ENCODE data around the gene TRABD.

TRABD gene

DNA sequence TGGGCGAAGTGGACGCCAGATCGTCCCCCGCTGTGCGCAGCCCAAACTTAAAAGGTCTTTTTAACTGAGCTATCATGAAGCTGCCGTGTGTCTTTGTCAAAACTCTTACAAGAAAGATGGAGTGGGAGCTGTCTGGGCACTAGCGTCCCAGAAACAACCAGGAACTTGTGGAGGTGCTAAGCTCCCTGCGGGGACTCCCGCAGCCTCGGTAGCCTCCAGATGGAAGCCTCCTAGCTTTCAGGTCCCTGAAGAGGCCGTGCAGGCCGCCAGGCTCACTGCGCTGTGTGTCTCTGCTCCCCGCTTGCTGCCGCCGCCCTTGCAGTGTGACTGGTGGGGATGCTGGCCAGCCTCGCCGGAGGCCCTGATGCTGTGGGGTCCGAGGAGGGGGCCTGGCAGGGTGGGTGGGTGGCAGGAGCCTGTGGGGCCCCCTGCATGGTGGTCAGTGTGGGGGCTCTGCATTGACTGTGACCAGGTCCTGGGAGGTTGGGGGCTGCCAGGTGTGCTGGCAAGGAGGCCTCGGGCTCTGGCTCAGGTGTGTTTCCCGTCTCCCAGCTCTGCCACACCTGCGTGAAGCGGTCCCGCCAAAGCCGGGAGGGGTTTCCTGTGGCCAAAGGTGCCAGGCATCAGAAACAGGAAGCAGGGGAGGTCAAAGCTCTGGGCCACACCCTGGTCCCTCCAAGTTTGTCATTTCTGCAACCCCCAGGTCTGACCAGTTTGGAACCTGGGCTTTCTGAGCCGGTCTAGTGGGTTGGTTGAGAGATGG lies 1.2 kb downstream of the TRABD start:
- Histone ChIP-seq H3K4me3 (peak overlapping the region; percentile 79 to 91 (median 88)), H3K27ac (peak overlapping the region; percentile 73 to 99 (median 94)), H3K4me1 (peaks cover 70 to 87% (median 75%) of the 10 kb centered on the region in 10 experiments)

DNA sequence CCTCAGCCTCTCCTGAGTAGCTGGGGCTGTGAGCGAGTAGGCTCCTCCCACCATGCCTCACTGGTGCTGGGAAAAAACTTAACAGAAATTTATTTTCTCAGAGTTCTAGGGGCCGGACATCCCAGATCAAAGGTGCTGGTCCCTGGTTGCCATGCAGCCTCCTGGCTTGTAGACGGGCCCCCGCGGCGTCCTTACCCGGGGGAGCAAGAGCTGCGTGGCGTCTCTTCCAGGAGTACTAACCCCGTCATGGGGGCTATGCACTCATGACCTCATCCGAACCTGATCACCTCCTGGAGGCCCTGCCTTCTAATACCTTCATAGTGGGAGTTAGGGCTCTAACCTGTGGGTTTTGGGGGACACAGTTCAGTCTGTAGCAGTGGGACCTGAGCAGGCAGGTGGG lies 2.6 kb downstream of the TRABD start:
- Histone ChIP-seq H3K27ac (peak overlapping the region in 9 of 11 experiments; percentile 75 to 99 (median 96); a peak in 17 of 22 replicates), H3K4me3 (peak overlapping the region in 8 of 10 experiments; percentile 5 to 65 (median 50); a peak in 10 of 20 replicates), H3K4me2 (peak overlapping the region; percentile 86 to 100 (median 98)), H3K27me3 (peaks cover 11 to 33% (median 20%) of the 10 kb centered on the region in 11 experiments), H3K36me3 (peaks cover 0 to 10% (median 3%) of the 10 kb centered on the region in 11 experiments; a peak in 14 of 22 replicates), H3K9ac (peak overlapping the region; percentile 70 to 99 (median 91); a peak in 19 of 22 replicates), H3K9me3 (replicated peaks in 1 of 11) (no peaks in the 10 kb centered on the region), H4K20me1 (peaks cover 7 to 69% (median 54%) of the 10 kb centered on the region in 11 experiments; a peak in 21 of 22 replicates), H3K4me1 (peaks cover 84 to 91% (median 87%) of the 10 kb centered on the region in 10 experiments)
- no peak for TF ChIP-seq Cebpa-rat (IDR thresholded peaks at IDR 0.05)

More for the DNA sequence above, 1.2 kb downstream of the TRABD start:
- H3K9ac ChIP-seq: peak overlapping the region; percentile 85 to 99 (median 96)
- H3K9me3 ChIP-seq (replicated peaks in 1 of 11): no peaks in the 10 kb centered on the region
- no peak for TF ChIP-seq Cebpa-rat (IDR thresholded peaks at IDR 0.05)
- H3K27me3 ChIP-seq: peaks cover 6 to 27% (median 20%) of the 10 kb centered on the region in 11 experiments; a peak in 21 of 22 replicates
- H3K36me3 ChIP-seq: 0 out of 22 replicates have a peak, but pooled peaks cover 0 to 4% (median 0%) of the 10 kb centered on the region in 11 experiments
- peak overlapping the region; percentile 86 to 100 (median 98) for H3K4me2 ChIP-seq
- H4K20me1 ChIP-seq: peaks cover 0 to 57% (median 52%) of the 10 kb centered on the region in 11 experiments; a peak in 21 of 22 replicates

DNA sequence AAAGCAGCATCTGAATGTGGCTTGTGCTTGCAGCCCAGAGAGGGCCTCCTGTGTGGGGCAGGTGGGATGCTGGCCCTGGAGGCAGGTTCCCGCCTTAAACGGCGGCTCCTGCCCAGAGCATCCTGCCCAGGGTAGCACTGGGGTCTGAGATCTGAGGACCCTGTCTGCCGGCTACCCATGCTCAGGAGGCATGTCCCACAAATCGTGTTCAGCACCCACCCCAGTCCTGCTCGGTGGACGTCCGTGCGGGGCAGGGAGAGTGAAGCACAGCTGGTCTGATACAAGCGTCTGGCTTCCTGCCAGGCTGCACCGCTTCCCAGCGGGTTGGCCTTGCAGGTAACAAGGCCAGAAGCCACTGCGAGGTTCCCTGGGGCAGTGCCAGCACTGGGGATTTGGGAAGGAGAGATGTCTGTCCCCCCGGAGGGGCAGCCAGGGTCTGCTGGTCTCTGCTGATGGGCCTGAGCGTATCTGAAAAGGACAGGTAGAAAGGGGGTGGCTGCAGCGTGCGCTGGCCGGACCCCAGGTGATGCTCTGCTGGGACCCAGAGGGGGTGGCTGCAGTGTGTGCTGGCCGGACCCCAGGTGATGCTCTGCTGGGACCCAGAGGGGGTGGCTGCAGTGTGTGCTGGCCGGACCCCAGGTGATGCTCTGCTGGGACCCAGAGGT lies 3.6 kb downstream of the TRABD start:
- Histone ChIP-seq H3K4me1 (peaks cover 87 to 92% (median 89%) of the 10 kb centered on the region in 10 experiments), H4K20me1 (peaks cover 16 to 79% (median 59%) of the 10 kb centered on the region in 11 experiments; a peak in 21 of 22 replicates), H3K27ac (peak overlapping the region; percentile 75 to 99 (median 95); a peak in 20 of 22 replicates), H3K4me3 (peak overlapping the region in 9 of 10 experiments; percentile 41 to 65 (median 51); a peak in 18 of 20 replicates), H3K9me3 (replicated peaks in 1 of 11) (no peaks in the 10 kb centered on the region), H3K27me3 (peaks cover 11 to 36% (median 12%) of the 10 kb centered on the region in 11 experiments), H3K9ac (peak overlapping the region; percentile 70 to 99 (median 91); a peak in 20 of 22 replicates), H3K36me3 (peaks cover 4 to 20% (median 13%) of the 10 kb centered on the region in 11 experiments; a peak in 20 of 22 replicates), H3K4me2 (peak overlapping the region; percentile 86 to 100 (median 98))
- TF ChIP-seq Cebpa-rat (IDR thresholded peaks at IDR 0.05): no peak

DNA sequence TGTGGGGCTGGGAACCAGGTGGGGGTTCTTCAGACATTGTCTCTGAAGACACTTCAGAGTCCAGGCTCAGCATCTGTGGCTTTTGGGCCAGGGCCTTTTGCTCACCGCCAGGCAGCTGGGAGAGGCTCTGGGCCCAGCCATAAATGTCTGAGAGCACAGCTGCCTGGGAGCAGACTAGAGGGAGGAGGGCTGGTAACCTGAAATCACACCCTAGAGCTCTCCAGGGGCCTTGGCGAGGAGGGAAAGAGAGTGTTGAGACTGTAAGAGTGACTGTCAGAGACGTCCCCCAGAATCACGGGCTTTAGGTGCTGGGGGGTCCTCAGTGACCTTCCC lies 4.1 kb downstream of the TRABD start:
- peak overlapping the region; percentile 75 to 99 (median 95) for H3K27ac ChIP-seq
- H3K9ac ChIP-seq: peak overlapping the region; percentile 70 to 99 (median 91)
- peaks cover 6 to 36% (median 7%) of the 10 kb centered on the region in 11 experiments for H3K27me3 ChIP-seq
- H3K4me2 ChIP-seq: peak overlapping the region; percentile 86 to 100 (median 98)
- peak overlapping the region; percentile 40 to 65 (median 50) for H3K4me3 ChIP-seq
- TF ChIP-seq Cebpa-rat (IDR thresholded peaks at IDR 0.05): no peak
- peaks cover 21 to 84% (median 64%) of the 10 kb centered on the region in 11 experiments; a peak in 21 of 22 replicates for H4K20me1 ChIP-seq
- H3K36me3 ChIP-seq: peaks cover 9 to 25% (median 17%) of the 10 kb centered on the region in 11 experiments; a peak in 20 of 22 replicates
- H3K9me3 ChIP-seq (replicated peaks in 1 of 11): no peaks in the 10 kb centered on the region
- peaks cover 87 to 92% (median 89%) of the 10 kb centered on the region in 10 experiments for H3K4me1 ChIP-seq

DNA sequence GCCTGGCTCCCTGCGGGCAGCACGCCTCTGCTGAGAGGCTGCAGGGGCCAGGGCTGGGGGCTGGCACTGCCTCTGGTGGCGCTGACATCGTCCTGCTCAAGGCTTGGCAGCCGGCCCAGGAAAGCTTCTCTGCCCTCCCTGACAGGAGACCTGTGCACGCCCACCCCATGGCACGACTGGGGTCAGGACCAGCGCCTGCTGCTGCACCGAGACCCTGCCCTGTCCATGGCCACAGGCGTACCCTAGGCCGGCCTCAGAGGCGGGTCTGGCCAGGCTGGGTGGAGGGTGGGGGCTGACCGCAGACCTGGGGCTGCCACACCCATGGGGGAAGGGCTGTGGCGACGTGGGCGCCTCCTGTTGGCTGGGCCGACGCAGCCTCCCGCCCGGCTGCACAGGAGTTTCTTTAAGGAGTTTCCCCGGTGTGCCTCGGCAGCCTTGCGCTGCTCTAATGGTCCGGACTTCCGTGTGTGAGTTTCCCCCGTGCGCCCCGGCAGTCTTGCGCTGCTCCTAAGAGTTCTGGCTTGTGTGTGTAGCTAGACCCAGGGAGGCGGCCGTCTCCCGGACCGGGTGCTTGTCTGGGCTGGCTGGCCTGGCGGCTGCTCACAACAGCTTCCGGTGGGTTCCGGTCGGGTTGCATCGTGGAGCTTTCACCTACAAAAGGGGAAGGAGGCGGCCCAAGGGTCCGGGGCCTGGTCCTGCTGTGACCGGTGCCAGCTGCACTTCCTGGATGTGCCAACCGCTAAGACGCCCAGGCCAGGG lies 4.6 kb downstream of the TRABD start:
- Histone ChIP-seq H3K27ac (peak overlapping the region; percentile 75 to 99 (median 95)), H3K4me3 (peak overlapping the region; percentile 40 to 65 (median 50); a peak in 19 of 20 replicates), H3K9me3 (replicated peaks in 1 of 11) (no peaks in the 10 kb centered on the region), H3K27me3 (peaks cover under 1 to 33% (median 1%) of the 10 kb centered on the region in 11 experiments; a peak in 16 of 22 replicates), H3K4me2 (peak overlapping the region; percentile 86 to 100 (median 98)), H3K9ac (peak overlapping the region; percentile 70 to 99 (median 91)), H4K20me1 (peaks cover 26 to 89% (median 69%) of the 10 kb centered on the region in 11 experiments; a peak in 21 of 22 replicates), H3K4me1 (peaks cover 87 to 92% (median 89%) of the 10 kb centered on the region in 10 experiments), H3K36me3 (peaks cover 11 to 27% (median 20%) of the 10 kb centered on the region in 11 experiments; a peak in 20 of 22 replicates)
- peak in 7 of 11 experiments; percentile 10 to 68 (median 45); a peak in 7 of 22 replicates for TF ChIP-seq Cebpa-rat (IDR thresholded peaks at IDR 0.05)

DNA sequence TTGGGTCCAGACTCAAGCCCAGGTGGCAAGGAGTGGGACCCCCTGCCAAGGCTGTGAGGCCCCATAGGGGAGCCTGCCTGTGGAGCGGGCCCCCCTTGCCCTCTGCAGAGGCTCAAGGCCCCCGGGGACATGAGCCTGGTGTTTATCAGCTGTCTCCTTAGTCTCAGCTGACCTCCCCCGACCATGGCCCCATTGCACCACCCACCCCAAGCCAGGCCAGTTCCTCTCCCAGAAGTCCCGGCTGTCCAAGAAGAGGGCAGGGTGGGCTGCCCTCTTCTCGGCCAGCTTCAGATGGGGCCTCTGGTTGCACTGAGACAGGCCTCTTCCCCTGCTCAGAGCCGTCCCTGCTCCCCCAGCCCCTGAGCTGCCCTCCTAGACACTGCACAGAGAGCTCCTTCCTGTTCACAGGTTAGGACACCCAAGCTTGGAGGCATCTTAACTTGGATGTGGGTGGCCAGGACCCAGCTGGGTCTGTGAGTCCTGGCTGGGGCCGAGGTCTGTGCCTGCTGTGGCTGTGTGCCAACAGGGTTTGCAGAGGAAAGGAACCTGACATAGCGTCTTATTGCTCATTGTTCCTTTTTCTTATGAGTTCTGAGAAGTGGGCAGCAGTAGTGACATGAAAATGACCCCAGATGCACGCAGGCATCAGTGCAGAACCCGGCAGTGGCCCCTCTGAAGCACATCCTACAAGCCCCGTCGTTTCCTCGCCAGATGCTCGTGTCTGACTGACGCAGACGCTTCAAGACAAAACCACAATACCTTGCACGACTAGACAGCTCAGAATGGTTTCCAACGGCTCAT lies 5.4 kb downstream of the TRABD start:
- Histone ChIP-seq H3K4me1 (peaks cover 92 to 98% (median 96%) of the 10 kb centered on the region in 10 experiments), H4K20me1 (peaks cover 28 to 97% (median 77%) of the 10 kb centered on the region in 11 experiments; a peak in 21 of 22 replicates), H3K9ac (peak overlapping the region; percentile 70 to 99 (median 91)), H3K9me3 (replicated peaks in 1 of 11) (no peaks in the 10 kb centered on the region), H3K4me3 (peak overlapping the region; percentile 40 to 65 (median 50); a peak in 19 of 20 replicates), H3K36me3 (peaks cover 17 to 35% (median 25%) of the 10 kb centered on the region in 11 experiments; a peak in 21 of 22 replicates), H3K27me3 (peaks cover 0 to 37% (median 0%) of the 10 kb centered on the region in 11 experiments; a peak in 6 of 22 replicates), H3K27ac (peak overlapping the region; percentile 75 to 99 (median 95)), H3K4me2 (peak overlapping the region; percentile 86 to 100 (median 98))
- peak in 2 of 11 experiments; percentile 4 to 12; a peak in 3 of 22 replicates for TF ChIP-seq Cebpa-rat (IDR thresholded peaks at IDR 0.05)

Measured in BLaER1 treated with 17β-estradiol and CSF1 and Interleukin-3, amounts not matched to agents 10 nM and 100 nM (cell line).